H9 (cell line): ENCODE results near the gene MAGI1. TPM values are rescaled to one million over a fixed set of nuclear protein-coding genes. Genes with fewer than 3 reads are reported as not detected.

Source experiments
- DNase-seq: peaks from one replicate; pipeline ENCODE4 v3.0.0-alpha.2; 2017
- H2AFZ ChIP-seq: one replicate; pipeline ENCODE4 v1.6.1; 2013; ENCODE audit warnings: mild to moderate bottlenecking, low read length, control low read depth, moderate library complexity
- H2AK5ac ChIP-seq: 2 replicates; pipeline ENCODE4 v1.6.1; 2013; ENCODE audit warnings: low read length, control low read depth, mixed read lengths; ENCODE audit not compliant: insufficient read length
- H2BK120ac ChIP-seq: one replicate; pipeline ENCODE4 v1.6.1; 2013; ENCODE audit warnings: low read depth, mild to moderate bottlenecking, low read length, control low read depth, inconsistent platforms; ENCODE audit not compliant: poor library complexity, severe bottlenecking
- H2BK12ac ChIP-seq: 2 replicates; pipeline ENCODE4 v1.6.1; 2013; ENCODE audit warnings: low read length, control low read depth, mixed read lengths, low read depth; ENCODE audit not compliant: insufficient read length
- H2BK15ac ChIP-seq: 2 replicates; pipeline ENCODE4 v1.6.1; 2013; ENCODE audit warnings: low read depth, low read length, control low read depth
- H2BK20ac ChIP-seq: one replicate; pipeline ENCODE4 v1.6.1; 2013; ENCODE audit warnings: low read depth, mild to moderate bottlenecking, low read length, control low read depth, inconsistent platforms; ENCODE audit not compliant: poor library complexity, severe bottlenecking
- H2BK5ac ChIP-seq: 2 replicates; pipeline ENCODE4 v1.6.1; 2013; ENCODE audit warnings: low read length, control low read depth, mixed read lengths; ENCODE audit not compliant: insufficient read length
- H3K14ac ChIP-seq: 2 replicates; pipeline ENCODE4 v1.6.1; 2013; ENCODE audit warnings: low read length, control low read depth; ENCODE audit not compliant: insufficient read depth
- H3K18ac ChIP-seq: 2 replicates; pipeline ENCODE4 v1.6.1; 2013; ENCODE audit warnings: low read depth, mild to moderate bottlenecking, mixed read lengths, low read length, control low read depth; ENCODE audit not compliant: insufficient read length
- H3K23ac ChIP-seq: 2 replicates; pipeline ENCODE4 v1.6.1; 2013; ENCODE audit warnings: low read length, control low read depth, mixed read lengths, low read depth; ENCODE audit not compliant: insufficient read length
- H3K23me2 ChIP-seq: 2 replicates; pipeline ENCODE4 v1.6.1; 2013; ENCODE audit warnings: low read depth, mild to moderate bottlenecking, mixed read lengths, low read length, control low read depth; ENCODE audit not compliant: insufficient read length, poor library complexity, severe bottlenecking
- H3K27ac ChIP-seq: 2 replicates; pipeline ENCODE4 v1.5.1; 2013; ENCODE audit warnings: low read length, control low read depth, mixed read lengths, low read depth; ENCODE audit not compliant: insufficient read length
- H3K27me3 ChIP-seq: 2 replicates; pipeline ENCODE4 v1.6.1; 2013; ENCODE audit warnings: low read length, control low read depth, inconsistent platforms; ENCODE audit not compliant: insufficient read depth
- H3K4ac ChIP-seq: 2 replicates; pipeline ENCODE4 v1.6.1; 2013; ENCODE audit warnings: low read depth, mild to moderate bottlenecking, control low read depth, inconsistent platforms, low read length, moderate library complexity
- H3K4me1 ChIP-seq: 2 replicates; pipeline ENCODE4 v1.6.1; 2013; ENCODE audit warnings: low read length, control low read depth, inconsistent platforms; ENCODE audit not compliant: insufficient read depth
- H3K4me2 ChIP-seq: 2 replicates; pipeline ENCODE4 v1.6.1; 2013; ENCODE audit warnings: low read length, control low read depth, mixed read lengths; ENCODE audit not compliant: insufficient read length, insufficient read depth
- H3K56ac ChIP-seq: 2 replicates; pipeline ENCODE4 v1.6.1; 2013; ENCODE audit warnings: low read depth, mild to moderate bottlenecking, mixed read lengths, low read length, control low read depth; ENCODE audit not compliant: insufficient read length
- H3K79me1 ChIP-seq: 2 replicates; pipeline ENCODE4 v1.6.1; 2013; ENCODE audit warnings: low read depth, mild to moderate bottlenecking, moderate library complexity, low read length, control low read depth, inconsistent platforms; ENCODE audit not compliant: insufficient read depth, poor library complexity, severe bottlenecking
- H3K79me2 ChIP-seq: 2 replicates; pipeline ENCODE4 v1.6.1; 2013; ENCODE audit warnings: low read length, control low read depth, inconsistent platforms; ENCODE audit not compliant: insufficient read depth
- H3K9ac ChIP-seq: 2 replicates; pipeline ENCODE4 v1.6.1; 2013; ENCODE audit warnings: low read length, control low read depth, mixed read lengths; ENCODE audit not compliant: insufficient read length; ENCODE audit errors: extremely low read depth
- H3K9me3 ChIP-seq: one replicate; pipeline ENCODE4 v1.6.1; 2013; ENCODE audit warnings: low read depth, low read length, inconsistent platforms; ENCODE audit not compliant: control insufficient read depth
- H3T11ph ChIP-seq: one replicate; pipeline ENCODE4 v1.6.1; 2013; ENCODE audit warnings: mild to moderate bottlenecking, low read length, control low read depth, inconsistent platforms
- H4K20me1 ChIP-seq: one replicate; pipeline ENCODE4 v1.6.1; 2013; ENCODE audit not compliant: control insufficient read depth, insufficient read length, insufficient read depth
- H4K5ac ChIP-seq: 2 replicates; pipeline ENCODE4 v1.6.1; 2013; ENCODE audit warnings: low read depth, mild to moderate bottlenecking, mixed read lengths, low read length, control low read depth; ENCODE audit not compliant: insufficient read length
- H4K8ac ChIP-seq: replicated peaks from 2 replicates; pipeline ENCODE4 v1.6.1; 2013; ENCODE audit warnings: low read length, control low read depth, mixed read lengths, low read depth; ENCODE audit not compliant: insufficient read length
- H4K91ac ChIP-seq: 2 replicates; pipeline ENCODE4 v1.6.1; 2013; ENCODE audit warnings: low read depth, mild to moderate bottlenecking, moderate library complexity, mixed read lengths, low read length, control low read depth; ENCODE audit not compliant: insufficient read length
- H3K27ac Mint-ChIP-seq, 3 experiments: 2 replicates in 2 of 3; 3 replicates in 1 of 3; pipeline ENCODE4 v1.8.0; 2020 to 2021; ENCODE audit warnings: mixed read lengths in 3 of 3, mild to moderate bottlenecking in 1 of 3, moderate library complexity in 1 of 3
- H3K27me3 Mint-ChIP-seq: 2 replicates; pipeline ENCODE4 v1.8.0; 2021; ENCODE audit warnings: low read depth, mild to moderate bottlenecking, moderate library complexity, mixed read lengths
- H3K36me3 Mint-ChIP-seq, 3 experiments: 2 replicates in 2 of 3; 3 replicates in 1 of 3; pipeline ENCODE4 v1.8.0; 2020 to 2021; ENCODE audit warnings: low read depth in 3 of 3, mixed read lengths in 3 of 3; ENCODE audit not compliant: insufficient read depth in 1 of 3
- H3K4me1 Mint-ChIP-seq, 2 experiments: 2 replicates each; pipeline ENCODE4 v1.8.0; 2020; ENCODE audit warnings: mixed read lengths in 2 of 2
- H3K4me3 Mint-ChIP-seq, 2 experiments: 2 replicates in 1 of 2; 3 replicates in 1 of 2; pipeline ENCODE4 v1.8.0; 2020 to 2021; ENCODE audit warnings: mild to moderate bottlenecking in 2 of 2, mixed read lengths in 2 of 2, moderate library complexity in 1 of 2
- H3K9me3 Mint-ChIP-seq, 2 experiments: 2 replicates in 1 of 2; 3 replicates in 1 of 2; pipeline ENCODE4 v1.8.0; 2020; ENCODE audit warnings: mild to moderate bottlenecking in 2 of 2, mixed read lengths in 2 of 2, moderate library complexity in 1 of 2
- CTCF ChIP-seq: fragments of 200-600 bp; sonication (generic); conservative IDR thresholded peaks from 3 replicates; pipeline ENCODE4 v1.8.0; 2021; ENCODE audit warnings: antibody characterized with exemption, mild to moderate bottlenecking
- WGBS: extraction: QIAGEN DNeasy Blood & Tissue Kit; methylation state at CpG from one replicate; pipeline ENCODE4 v1.1.7; 2013; ENCODE audit warnings: missing lambda C conversion rate, low lambda C conversion rate, mixed read lengths; ENCODE audit not compliant: insufficient read length; ENCODE audit errors: extremely low coverage; 5-methylcytosine and 5-hydroxymethylcytosine counted together
- total RNA-seq: library from RNA; stranded (reverse); gene quantifications from 2 replicates; pipeline ENCODE4 v1.2.1, GENCODE V29; 2021

The MAGI1 gene
- total RNA-seq, 1 experiment from 2014 or later: 65.7 TPM

- no peak overlapping the region for H3K9ac ChIP-seq
- H2BK120ac ChIP-seq: no peak overlapping the region
- no peaks in the 10 kb centered on the region for H3K27me3 Mint-ChIP-seq
- H3K4me1 Mint-ChIP-seq: peaks cover 61 to 64% of the 10 kb centered on the region in 2 experiments
- H3K27ac ChIP-seq: no peak overlapping the region
- no peak for TF ChIP-seq CTCF
- no peak overlapping the region for H4K91ac ChIP-seq
- no peak overlapping the region for H3K18ac ChIP-seq
- H2BK15ac ChIP-seq: no peak overlapping the region
- WGBS: no CpG with 5 or more reads among the region's 7 CpGs
- no peaks in the 10 kb centered on the region for H3K9me3 Mint-ChIP-seq
- no peak overlapping the region for H3K4ac ChIP-seq
- no peak overlapping the region for H2BK5ac ChIP-seq
- peaks cover 0 to 2% (median 0%) of the 10 kb centered on the region in 3 experiments; a peak in 1 of 7 replicates for H3K36me3 Mint-ChIP-seq
- no peak overlapping the region for H3K23ac ChIP-seq
- no peaks in the 10 kb centered on the region; the same call in 1 of the 2 replicates for H3K79me2 ChIP-seq
- H3K56ac ChIP-seq: no peak overlapping the region
- H3K9me3 ChIP-seq: no peaks in the 10 kb centered on the region
- H4K5ac ChIP-seq: no peak overlapping the region
- no peaks in the 10 kb centered on the region for H3K23me2 ChIP-seq
- no peak overlapping the region for H2BK12ac ChIP-seq
- no peaks in the 10 kb centered on the region for H3K79me1 ChIP-seq
- no peaks in the 10 kb centered on the region for H3K27me3 ChIP-seq
- H3K27ac Mint-ChIP-seq: peak overlapping the region in 2 of 3 experiments; percentile 21 to 50; a peak in 3 of 7 replicates
- H2AFZ ChIP-seq: no peak overlapping the region
- H3T11ph ChIP-seq: no peak overlapping the region
- no peak overlapping the region for H2AK5ac ChIP-seq
- no peak overlapping the region for H3K14ac ChIP-seq
- no peak for DNase-seq
- H3K4me1 ChIP-seq: peaks cover 1% of the 10 kb centered on the region; the same call in 1 of the 2 replicates
- H4K8ac ChIP-seq: no peak overlapping the region
- H3K4me2 ChIP-seq: no peak overlapping the region
- H3K4me3 Mint-ChIP-seq: no peak overlapping the region
- no peaks in the 10 kb centered on the region for H4K20me1 ChIP-seq
- H2BK20ac ChIP-seq: no peak overlapping the region
These were observed 308.3 kb downstream of the MAGI1 start for GRCh38 chr3:65730449-65730848.
